Measurements from ENCODE around the gene SEMA6A. TPM values are rescaled to one million over a fixed set of nuclear protein-coding genes. Genes with fewer than 3 reads are reported as not detected.
A peak's percentile ranks its signal among the peaks of the same experiment; 100 is the strongest.

The SEMA6A gene
- total RNA-seq, 1 experiment from 2014 or later: 406 TPM

- Mint-ChIP-seq H3K27ac (peak overlapping the region; percentile 99), H3K4me1 (peaks cover 30% of the 10 kb centered on the region), H3K4me3 (peak overlapping the region; percentile 100), H3K9me3 (no peaks in the 10 kb centered on the region), H3K27me3 (ENCODE audit: low read depth) (no peaks in the 10 kb centered on the region), H3K36me3 (peaks cover 26% of the 10 kb centered on the region)
- ATAC-seq (peak; percentile 61), DNase-seq (ENCODE audit: low spot score) (peak; percentile 90)
- TF ChIP-seq NFATC4 (CRISPR knock-in tag; IDR thresholded peaks at IDR 0.05) (no peak), FOXP1 (CRISPR knock-in tag; IDR thresholded peaks at IDR 0.05; ENCODE audit: borderline replicate concordance) (peak; percentile 38; the same call in 1 of the 2 replicates), CDX4 (CRISPR knock-in tag; IDR thresholded peaks at IDR 0.05; ENCODE audit: borderline replicate concordance) (no peak), MXD4 (CRISPR knock-in tag; IDR thresholded peaks at IDR 0.05; ENCODE audit: borderline replicate concordance) (no peak), ZBTB21 (CRISPR knock-in tag; IDR thresholded peaks at IDR 0.05; ENCODE audit: borderline replicate concordance) (no peak), MYBL2 (CRISPR knock-in tag; IDR thresholded peaks at IDR 0.05) (no peak), CTCF (IDR thresholded peaks at IDR 0.05) (peak; percentile 81), ZNF425 (CRISPR knock-in tag; conservative IDR thresholded peaks at IDR 0.05) (no peak), TEAD4 (CRISPR knock-in tag; IDR thresholded peaks at IDR 0.05) (no peak), ZNF423 (CRISPR knock-in tag; IDR thresholded peaks at IDR 0.05) (0 out of 2 replicates have a peak, but pooled peaks have one; percentile 34), E2F5 (CRISPR knock-in tag; IDR thresholded peaks at IDR 0.05) (0 out of 2 replicates have a peak, but pooled peaks have one; percentile 51), JUN (CRISPR knock-in tag; IDR thresholded peaks at IDR 0.05) (no peak), SP1 (CRISPR knock-in tag; conservative IDR thresholded peaks at IDR 0.05) (0 out of 2 replicates have a peak, but pooled peaks have one; percentile 17), SMAD4 (CRISPR knock-in tag; IDR thresholded peaks at IDR 0.05) (no peak), NR2C2 (CRISPR knock-in tag; IDR thresholded peaks at IDR 0.05) (no peak), ZNF671 (CRISPR knock-in tag; IDR thresholded peaks at IDR 0.05) (no peak), ZNF232 (CRISPR knock-in tag; IDR thresholded peaks at IDR 0.05) (no peak), MAX (CRISPR knock-in tag; IDR thresholded peaks at IDR 0.05) (no peak), AFF4 (CRISPR knock-in tag; IDR thresholded peaks at IDR 0.05; ENCODE audit: borderline replicate concordance) (no peak), KAT7 (CRISPR knock-in tag; IDR thresholded peaks at IDR 0.05; ENCODE audit: borderline replicate concordance) (no peak), USF1 (CRISPR knock-in tag; IDR thresholded peaks at IDR 0.05) (no peak), IRF1 (CRISPR knock-in tag; IDR thresholded peaks at IDR 0.05) (no peak)
- ChIA-PET CTCF (interaction anchor here (0.6 to 4.3 kb wide), 28 partner anchors 11 to 728 kb away, joined by 3 to 30 read pairs (median 4); no protein-coding TSS in a partner anchor), POLR2A (interaction anchor here (1.0 to 3.5 kb wide), 7 partner anchors 16 to 372 kb away, joined by 3 to 26 read pairs (median 4); no protein-coding TSS in a partner anchor)
These were observed 1.6 kb upstream of the SEMA6A start for GRCh38 chr5:116576053-116576713.
